ENCODE measurements around the gene DEUP1. TPM values are rescaled to one million over a fixed set of nuclear protein-coding genes. Genes with fewer than 3 reads are reported as not detected.

The DEUP1 gene
- total and polyA plus RNA-seq, 9 of the 15 experiments (the other 6 are each of a cell fraction or from before 2014, with no cell fraction given) = 1.4 to 10.9 (median 9.3) TPM

DNA sequence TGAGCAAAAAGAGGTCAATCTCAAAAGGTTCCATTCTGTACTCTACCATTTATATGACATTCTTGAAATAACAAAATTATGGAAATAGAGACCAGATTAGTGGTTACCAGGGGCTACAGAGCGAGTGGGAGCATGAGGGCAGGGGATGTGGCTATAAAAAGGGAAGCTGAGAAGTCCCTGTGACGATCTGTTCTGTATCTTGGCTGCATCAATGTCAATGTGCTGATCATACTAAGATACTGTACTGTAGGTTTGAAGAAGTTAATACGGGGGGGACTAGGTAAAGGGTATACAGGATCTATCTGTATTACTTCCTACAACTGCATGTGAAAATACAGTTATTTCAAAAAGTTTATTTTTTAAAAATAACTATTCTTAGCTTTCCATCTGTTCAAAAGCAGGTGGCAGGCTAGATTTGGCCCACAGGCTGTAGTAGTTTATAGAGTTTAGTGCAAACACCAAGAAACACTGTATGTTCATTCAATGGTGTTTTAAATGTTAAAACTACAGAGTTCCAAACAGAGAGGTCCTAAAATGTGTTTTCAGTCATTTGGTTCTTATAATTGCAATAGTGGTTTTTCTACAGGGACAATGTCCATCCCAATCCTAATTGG is 134.5 kb downstream of the DEUP1 start:
- intact Hi-C loops (cut with micrococcal nuclease) = no loop called here
- no peak for FAIRE-seq
- Histone ChIP-seq H3K79me2 (ENCODE audit: control insufficient read depth, insufficient read depth, low read length) (no peaks in the 10 kb centered on the region), H3K9me3 (replicated peaks; ENCODE audit: control insufficient read depth, insufficient read depth, low read depth, low read length) (no peaks in the 10 kb centered on the region), H2AFZ (ENCODE audit: low read depth, low read length) (no peak overlapping the region), H3K4me2 (ENCODE audit: insufficient read depth, low read length) (no peak overlapping the region), H3K27ac (ENCODE audit: extremely low read depth, low read depth, low read length) (no peak overlapping the region), H3K4me1 (replicated peaks in 1 of 2; ENCODE audit: control insufficient read depth in 2 of 2, insufficient read depth in 2 of 2, low read length in 2 of 2) (no peaks in the 10 kb centered on the region), H3K4me3 (no peak overlapping the region), H3K27me3 (ENCODE audit: control insufficient read depth in 2 of 2, insufficient read depth in 2 of 2, low read length in 2 of 2) (no peaks in the 10 kb centered on the region), H3K36me3 (ENCODE audit: control insufficient read depth, insufficient read depth, low read length) (no peaks in the 10 kb centered on the region), H3K9me1 (ENCODE audit: control insufficient read depth, insufficient read depth, low read length) (no peaks in the 10 kb centered on the region), H3K9ac (ENCODE audit: insufficient read depth in 1 of 2, low read depth in 2 of 2, low read length in 2 of 2) (no peak overlapping the region), H4K20me1 (replicated peaks; ENCODE audit: control insufficient read depth, insufficient read depth, low read length) (no peaks in the 10 kb centered on the region)
- TF ChIP-seq ETV1 (tag; conservative IDR thresholded peaks at IDR 0.05; ENCODE audit: low read depth) = no peak
- TF ChIP-seq PCBP1 (IDR thresholded peaks at IDR 0.05; ENCODE audit: low read depth, low read length, poor library complexity, severe bottlenecking) = no peak
- TF ChIP-seq, protein P1, sequence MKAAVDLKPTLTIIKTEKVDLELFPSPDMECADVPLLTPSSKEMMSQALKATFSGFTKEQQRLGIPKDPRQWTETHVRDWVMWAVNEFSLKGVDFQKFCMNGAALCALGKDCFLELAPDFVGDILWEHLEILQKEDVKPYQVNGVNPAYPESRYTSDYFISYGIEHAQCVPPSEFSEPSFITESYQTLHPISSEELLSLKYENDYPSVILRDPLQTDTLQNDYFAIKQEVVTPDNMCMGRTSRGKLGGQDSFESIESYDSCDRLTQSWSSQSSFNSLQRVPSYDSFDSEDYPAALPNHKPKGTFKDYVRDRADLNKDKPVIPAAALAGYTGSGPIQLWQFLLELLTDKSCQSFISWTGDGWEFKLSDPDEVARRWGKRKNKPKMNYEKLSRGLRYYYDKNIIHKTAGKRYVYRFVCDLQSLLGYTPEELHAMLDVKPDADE (conservative IDR thresholded peaks at IDR 0.05; ENCODE audit: control insufficient read depth, low read depth, low read length) = no peak
- TF ChIP-seq, protein P2, sequence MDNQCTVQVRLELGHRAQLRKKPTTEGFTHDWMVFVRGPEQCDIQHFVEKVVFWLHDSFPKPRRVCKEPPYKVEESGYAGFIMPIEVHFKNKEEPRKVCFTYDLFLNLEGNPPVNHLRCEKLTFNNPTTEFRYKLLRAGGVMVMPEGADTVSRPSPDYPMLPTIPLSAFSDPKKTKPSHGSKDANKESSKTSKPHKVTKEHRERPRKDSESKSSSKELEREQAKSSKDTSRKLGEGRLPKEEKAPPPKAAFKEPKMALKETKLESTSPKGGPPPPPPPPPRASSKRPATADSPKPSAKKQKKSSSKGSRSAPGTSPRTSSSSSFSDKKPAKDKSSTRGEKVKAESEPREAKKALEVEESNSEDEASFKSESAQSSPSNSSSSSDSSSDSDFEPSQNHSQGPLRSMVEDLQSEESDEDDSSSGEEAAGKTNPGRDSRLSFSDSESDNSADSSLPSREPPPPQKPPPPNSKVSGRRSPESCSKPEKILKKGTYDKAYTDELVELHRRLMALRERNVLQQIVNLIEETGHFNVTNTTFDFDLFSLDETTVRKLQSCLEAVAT (IDR thresholded peaks at IDR 0.05) = no peak
- no peak for TF ChIP-seq FOXA1 (IDR thresholded peaks at IDR 0.05; ENCODE audit: borderline replicate concordance)
- TF ChIP-seq, protein P3, sequence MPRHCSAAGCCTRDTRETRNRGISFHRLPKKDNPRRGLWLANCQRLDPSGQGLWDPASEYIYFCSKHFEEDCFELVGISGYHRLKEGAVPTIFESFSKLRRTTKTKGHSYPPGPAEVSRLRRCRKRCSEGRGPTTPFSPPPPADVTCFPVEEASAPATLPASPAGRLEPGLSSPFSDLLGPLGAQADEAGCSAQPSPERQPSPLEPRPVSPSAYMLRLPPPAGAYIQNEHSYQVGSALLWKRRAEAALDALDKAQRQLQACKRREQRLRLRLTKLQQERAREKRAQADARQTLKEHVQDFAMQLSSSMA (CRISPR knock-in tag; IDR thresholded peaks at IDR 0.05) = no peak
- BruUV-seq (replicated peaks) = no TSS peak
- POLR2A ChIA-PET = no interaction called here
- CTCF ChIA-PET (ENCODE audit: low intra/inter-chr PET ratio) = no interaction called here
- whole genome bisulfite sequencing (ENCODE audit: insufficient coverage, low coverage, missing lambda C conversion rate) = 5% methylated on average over 3 of the region's 3 CpGs
- DNase-seq (ENCODE audit: extremely low read depth in 1 of 4, low spot score in 3 of 4) = no peak
- in situ Hi-C loops (cut with MboI) = no loop called here
- ATAC-seq = no peak
